H54 (cell line): ENCODE measurements around the gene MXRA8.
"Not testable (repeated sequence)": the region's sequence is repeated elsewhere in the genome, so short reads cannot be mapped to it uniquely, and the experiment has no call there.

ENCODE experiments used
- DNase-seq: peaks from one replicate; pipeline ENCODE4 v3.0.0; 2011; ENCODE audit warnings: low spot score, mixed read lengths; ENCODE audit not compliant: insufficient read length
- FAIRE-seq: peaks from 3 replicates; lab custom pipeline; 2011; peaks lifted over from hg19 to GRCh38; lab: Jason Lieb, UNC
- POLR2A ChIP-seq: IDR thresholded peaks from 2 replicates; pipeline ENCODE4 v1.6.1; 2011; ENCODE audit warnings: low read depth, mild to moderate bottlenecking, low read length

Gene MXRA8

DNA sequence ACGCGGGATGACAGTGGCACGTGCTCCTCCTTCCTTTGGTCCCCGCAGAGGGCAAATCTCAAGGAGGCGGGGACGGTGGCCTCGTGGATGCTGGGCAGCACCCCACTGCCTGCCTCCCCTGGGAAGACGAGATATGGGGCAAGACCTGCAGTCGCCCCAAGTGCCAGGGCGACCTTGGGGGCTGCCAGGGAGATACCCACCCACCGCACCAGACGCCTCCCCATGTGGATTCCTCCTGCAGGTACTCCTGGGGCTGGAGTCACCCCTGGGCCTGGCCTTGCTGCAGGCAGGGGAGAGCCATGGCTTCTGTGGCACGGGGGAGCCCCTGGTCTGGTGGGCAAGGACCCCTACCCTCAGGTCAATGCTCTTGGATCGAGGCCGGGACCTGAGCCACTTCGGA is 22.5 kb upstream of the MXRA8 start:
- FAIRE-seq: no peak
- DNase-seq: no peak
- no peak for TF ChIP-seq POLR2A

DNA sequence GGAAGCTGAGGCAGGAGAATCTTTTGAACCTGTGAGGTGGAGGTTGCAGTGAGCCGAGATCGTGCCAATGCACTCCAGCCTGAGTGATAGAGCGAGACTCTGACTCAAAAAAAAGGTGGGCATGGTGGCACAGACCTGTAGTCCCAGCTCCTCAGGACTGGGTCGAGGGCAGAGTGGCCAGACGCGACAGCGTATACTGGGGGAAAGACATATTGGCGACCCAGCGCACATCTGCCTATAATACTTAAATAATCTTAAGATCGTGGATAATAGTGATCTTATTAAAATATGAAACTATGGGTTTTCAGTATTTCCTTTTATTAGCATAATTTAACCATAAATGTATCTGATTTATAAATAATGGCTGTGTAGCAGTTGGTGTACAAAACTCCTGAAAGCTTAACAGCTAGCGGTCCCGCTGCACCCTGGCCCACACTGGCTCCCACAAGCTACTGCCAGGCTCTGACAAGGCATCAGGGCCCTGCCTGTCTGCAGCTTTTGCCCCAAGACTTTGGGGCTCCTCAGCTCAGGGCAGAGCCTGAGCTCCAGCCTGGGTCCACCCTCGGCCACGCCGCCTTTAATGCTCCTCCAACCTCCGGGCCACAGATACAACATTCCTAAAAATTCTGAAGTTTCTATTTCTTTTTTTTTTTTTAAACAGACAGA is 19.3 kb upstream of the MXRA8 start:
- FAIRE-seq: no peak
- TF ChIP-seq POLR2A: no peak
- no peak for DNase-seq

DNA sequence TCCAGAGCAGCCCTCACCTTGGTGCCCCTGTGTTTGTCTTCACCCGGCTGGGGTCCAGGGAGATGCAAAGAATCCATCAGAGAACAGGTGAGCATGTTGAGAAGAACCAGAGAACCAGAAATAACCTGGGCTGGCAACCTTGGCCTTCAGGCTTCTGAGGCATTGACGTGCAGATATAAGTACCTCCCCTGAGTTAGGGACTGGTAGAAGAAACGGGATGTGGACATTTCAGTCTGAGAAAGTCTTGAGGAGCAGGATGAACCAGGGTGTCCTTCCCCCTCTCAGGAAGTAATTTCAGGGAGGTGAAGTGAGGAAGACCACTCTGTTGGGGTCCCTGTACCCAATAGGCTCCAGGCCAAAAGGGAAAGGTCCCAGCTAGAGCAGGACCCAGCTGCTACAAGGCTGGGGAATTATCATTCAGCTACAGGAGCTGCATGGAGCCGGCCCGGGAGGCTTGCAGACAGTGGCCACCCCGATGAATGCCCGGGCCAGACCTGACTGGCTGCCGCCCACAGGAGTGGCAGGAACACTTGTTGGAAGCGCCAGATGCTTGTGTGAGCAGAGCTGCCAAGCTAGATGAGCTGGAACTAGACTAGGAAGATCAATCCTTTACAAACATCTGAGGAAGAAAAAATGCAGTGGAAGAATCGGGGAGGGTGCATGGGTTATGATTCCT is 18.3 kb upstream of the MXRA8 start:
- DNase-seq (no peak), FAIRE-seq (no peak)
- TF ChIP-seq POLR2A: no peak

DNA sequence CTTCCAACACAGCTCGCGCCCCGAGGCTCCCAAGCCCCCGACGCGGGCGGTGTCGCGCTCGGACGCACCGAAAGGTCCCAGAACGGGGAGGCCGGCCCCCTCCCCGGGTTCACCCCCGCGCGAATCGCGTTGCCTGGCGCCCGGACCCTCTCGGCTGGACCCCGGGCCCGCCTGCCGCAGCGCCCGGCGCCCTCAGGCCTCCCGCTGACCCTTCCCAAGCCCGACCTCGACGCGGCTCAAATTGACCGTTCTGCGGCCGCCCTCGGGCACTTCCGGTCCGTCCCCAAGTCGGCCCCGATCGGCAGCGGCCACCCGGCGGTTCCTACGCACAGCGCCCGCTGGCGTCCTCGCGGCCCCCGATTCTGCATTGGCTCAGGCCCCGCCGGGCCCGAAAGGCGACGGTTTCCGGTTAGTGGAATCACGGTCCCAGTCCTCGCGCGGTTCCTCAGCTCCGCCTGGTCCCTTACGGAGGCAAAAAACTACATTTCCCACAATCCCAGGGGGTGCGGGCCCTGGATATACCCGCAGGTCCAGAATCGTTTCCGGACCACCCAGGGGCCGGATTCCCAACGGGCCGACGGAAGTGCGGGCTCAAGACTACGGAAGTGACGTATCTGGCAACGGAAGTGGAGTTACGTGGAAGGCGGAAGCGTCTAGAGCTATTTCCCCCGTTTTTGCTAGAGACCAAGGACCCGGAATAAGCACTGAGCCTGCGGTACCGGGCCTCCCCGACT is 16.7 kb upstream of the MXRA8 start, which contains the start of gene AURKAIP1:
TSS of gene AURKAIP1 (minus strand) at position 279 of the 734 bp plus-strand sequence. CDS start 451 bp downstream, outside the sequence.
- TF ChIP-seq POLR2A: peak; percentile 30; the same call in 1 of the 2 replicates
- DNase-seq: peak; percentile 91
- FAIRE-seq: peak; percentile 70

DNA sequence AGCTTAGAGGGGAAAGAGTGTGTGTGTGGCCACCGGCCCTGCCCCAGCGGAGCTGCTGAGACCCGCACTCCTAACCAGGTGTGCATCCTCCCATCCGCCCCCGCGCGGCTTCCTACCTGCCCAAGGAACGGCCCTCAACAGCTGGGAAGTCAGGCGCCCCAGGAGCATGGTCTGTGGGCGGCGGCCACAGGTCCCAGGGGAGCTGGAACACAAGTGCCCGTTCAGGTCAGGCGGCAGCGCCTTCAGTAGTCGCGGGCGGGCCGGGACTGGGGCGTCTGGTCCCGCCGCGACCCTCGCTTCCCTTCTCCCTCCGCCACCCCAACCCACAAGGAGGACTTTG is 16.2 kb upstream of the MXRA8 start:
- DNase-seq: no peak
- FAIRE-seq: no peak
- TF ChIP-seq POLR2A: no peak

DNA sequence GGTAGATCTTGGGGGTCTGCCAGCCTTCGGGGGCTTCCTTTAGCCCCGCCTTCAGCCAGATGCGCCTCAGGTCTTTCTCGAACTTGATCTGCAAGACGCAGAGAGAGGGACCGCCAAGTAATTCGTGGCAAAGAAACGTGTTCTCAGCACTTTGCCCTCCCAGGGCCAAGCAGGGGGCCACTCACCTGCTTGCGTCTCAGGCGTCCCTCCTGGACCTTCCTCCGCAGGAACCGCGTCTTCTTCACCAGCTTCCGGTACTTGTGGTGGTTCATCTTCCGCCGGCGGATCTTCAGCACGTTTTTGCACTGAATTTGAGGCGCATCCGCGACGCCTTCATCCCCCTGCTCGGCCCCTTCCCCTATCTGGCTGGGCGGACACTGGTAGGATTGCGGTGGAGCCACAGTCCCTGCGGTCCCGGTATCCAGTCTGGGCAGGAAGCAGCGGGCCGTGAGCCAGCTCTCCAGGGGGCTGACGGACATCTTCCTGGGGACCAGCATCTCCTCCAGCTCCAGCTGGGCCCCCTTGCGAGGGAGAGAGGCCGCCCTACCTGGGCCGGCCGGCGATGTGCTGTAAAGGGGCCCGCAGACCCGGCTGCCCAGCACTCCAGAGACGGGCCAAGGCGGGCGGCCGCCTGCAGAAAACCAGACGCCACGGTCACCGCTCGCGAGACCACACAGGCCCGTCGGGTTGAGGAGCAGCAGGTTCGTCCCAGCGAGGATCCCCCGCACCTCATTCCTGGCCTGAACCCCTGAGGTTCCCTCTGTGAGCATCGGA is 15.6 kb upstream of the MXRA8 start:
- FAIRE-seq (no peak), DNase-seq (no peak)
- TF ChIP-seq POLR2A: no peak

DNA sequence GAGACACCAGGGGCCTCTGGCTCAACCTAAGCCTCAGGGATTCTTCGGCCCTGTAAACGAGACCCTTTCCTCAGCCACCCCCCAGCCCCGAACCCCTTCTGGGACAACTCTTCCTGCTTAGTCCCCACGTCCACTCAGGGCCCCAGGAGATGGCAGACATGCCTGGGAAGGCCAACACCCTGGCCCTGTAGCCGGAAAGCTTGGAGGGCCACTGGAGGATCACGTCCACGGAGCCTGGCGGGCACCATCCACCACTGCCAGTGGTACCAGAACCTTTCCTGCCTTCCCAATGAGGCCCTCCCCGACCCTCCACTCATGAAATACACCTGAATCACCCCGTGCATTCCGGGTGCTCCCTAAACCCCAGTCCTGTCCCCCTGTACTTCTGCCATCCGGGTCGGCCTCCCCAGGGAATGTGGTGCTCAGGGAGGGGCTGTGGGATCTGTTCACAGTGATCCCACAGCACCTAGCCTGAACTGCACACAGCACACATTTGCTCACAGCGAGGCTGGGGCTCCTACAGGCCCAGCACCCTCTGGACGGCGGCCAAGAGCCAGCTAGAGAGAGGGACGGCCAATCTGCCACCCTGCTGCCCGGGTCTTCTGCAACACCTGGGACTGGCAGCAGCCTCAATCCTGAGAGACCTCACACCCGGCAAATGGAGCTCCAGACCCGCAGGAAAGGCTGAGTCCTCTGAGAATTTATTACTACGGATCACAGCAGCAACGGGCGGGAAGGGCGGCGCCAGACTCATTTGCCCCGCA is 14.9 kb upstream of the MXRA8 start:
- DNase-seq: no peak
- TF ChIP-seq POLR2A: no peak
- no peak for FAIRE-seq

DNA sequence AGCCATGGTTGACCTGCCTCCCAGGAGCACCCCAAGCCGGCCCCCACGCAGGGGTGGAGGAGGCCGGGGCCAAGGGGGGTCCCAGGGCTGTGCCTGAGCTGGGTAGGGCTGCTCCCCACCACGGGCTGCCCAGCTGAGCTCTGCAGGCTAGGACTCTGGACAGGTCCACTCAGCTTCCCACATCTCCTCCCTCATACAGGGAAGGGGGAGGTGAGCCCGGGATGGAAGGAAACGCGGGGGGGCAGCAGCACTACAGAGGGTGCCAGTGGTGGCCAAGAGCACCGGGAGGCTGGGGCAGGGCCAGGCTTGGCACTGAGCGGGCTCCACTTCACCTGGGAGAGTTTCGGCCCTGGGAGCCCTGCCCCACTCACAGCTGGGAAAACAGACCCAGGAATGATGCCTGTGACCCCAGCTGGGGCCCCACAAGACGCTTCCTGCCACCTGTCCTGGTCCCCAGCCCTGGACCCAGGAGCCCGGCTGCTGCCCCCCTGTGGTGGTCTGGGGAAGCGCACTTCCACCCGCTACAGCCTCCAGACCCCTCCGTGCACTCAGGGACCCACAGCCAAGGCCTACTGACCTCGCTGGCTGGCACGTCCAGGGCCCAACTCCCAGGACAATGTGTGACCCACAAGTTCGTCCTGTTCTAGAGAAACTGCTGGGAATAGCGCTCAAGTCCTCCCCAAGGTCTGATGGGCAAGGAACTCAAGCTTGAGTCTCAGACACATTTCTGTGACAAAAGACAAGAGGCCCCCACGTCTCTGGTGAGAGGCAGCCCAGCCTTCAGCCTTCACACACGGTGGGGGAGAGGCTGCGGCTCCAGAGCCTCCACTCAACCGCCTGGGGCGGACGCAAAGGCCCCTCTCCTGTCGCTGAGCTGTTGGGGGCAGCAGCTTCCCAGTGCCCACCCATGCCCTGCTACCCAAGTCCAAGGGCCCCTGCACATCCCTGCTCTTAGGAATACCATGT is 13.7 kb upstream of the MXRA8 start:
- no peak for TF ChIP-seq POLR2A
- FAIRE-seq: no peak
- DNase-seq: no peak

DNA sequence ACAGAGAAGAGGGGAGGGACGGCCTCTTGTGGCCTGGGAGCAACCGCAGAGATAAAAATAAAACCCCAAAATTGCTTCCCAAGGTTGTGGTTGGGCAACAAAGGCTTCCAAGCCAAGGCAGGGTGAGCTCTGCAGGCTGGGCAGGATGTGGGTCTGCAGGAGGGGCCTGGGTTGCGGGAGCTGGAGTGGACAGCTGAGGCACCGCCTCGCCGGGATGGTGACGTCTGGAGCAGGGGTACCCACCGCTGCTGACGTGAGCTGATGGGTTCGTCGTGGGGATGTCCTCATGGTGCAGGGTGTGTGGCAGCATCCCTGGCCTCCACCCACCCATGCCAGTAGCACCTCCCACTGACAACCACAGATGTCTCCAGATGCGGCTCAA is 13.0 kb upstream of the MXRA8 start:
- DNase-seq (no peak), FAIRE-seq (no peak)
- no peak for TF ChIP-seq POLR2A

DNA sequence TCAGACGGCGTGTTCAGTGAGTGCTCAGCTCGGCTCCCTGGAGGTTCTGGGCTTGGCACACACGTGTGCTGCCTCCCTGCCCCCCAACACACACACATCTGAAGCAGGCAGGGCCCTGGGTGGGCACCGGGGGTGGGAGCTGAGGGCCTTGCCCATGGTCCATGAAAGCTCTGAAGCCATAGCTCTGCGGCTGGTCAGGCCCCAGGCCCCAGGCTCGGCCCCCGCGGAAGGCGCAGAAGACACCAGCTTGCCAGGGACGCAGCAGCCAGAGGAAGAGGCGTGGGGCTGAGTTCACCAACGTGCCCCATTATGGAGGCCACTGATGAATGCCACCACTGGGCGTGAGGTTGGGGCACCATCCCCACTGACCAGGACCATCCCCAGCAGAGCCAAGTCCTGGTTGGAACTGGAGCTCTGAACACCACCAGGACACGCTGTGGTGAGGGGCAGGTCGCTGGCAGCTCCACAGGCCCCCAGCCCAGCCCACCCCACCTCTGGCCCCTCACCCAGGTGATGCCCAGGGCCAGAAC is 12.5 kb upstream of the MXRA8 start:
- FAIRE-seq (no peak), DNase-seq (no peak)
- TF ChIP-seq POLR2A: no peak

DNA sequence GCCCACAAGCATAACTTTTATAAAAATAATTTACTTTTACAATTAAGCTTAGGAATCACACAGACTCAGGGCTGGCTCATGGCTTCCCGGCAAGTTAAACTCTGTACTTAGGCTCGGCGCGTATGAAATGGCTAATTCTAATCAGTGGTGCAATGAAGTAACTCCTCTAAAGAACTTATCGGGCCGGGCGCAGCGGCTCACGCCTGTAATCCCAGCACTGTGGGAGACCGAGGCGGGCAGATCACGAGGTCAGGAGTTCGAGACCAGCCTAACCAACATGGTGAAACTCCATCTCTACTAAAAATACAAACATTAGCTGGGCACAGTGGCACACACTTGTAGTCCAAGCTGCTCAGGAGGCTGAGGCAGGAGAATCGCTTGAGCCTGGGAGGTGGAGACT is 11.7 kb upstream of the MXRA8 start:
- not testable (repeated sequence) for FAIRE-seq, DNase-seq

DNA sequence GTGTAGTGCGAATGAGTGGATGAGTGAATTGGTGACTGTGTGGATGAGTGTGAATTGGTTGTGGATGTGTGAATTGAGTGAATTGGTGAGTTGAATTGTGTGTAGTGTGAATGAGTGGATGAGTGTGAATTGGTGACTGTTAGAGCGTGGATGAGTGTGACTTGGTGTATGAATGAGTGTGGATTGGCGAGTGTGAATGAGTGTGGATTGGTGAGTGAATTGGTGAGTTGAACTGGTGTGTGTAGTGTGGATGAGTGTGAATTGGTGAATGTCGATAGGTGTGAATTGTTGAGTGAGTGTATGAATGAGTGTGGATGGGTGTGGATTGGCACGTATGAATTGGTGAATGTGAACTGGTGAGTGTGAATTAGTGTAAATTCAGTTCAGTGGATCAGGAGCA is 9.0 kb upstream of the MXRA8 start:
- FAIRE-seq (no peak), DNase-seq (no peak)
- TF ChIP-seq POLR2A: no peak
